SK-N-MC (cell line): ENCODE data around the gene MUC5B.

ENCODE experiments used
- DNase-seq: peaks from one replicate; pipeline ENCODE4 v3.0.0-alpha.2; 2011; ENCODE audit warnings: low read depth, low spot score
- H3K27ac ChIP-seq: fragments of 200-600 bp; sonication (generic); 2 replicates; pipeline ENCODE4 v1.5.1; 2016; ENCODE audit warnings: mixed run types
- H3K36me3 ChIP-seq: fragments of 200-600 bp; sonication (generic); 2 replicates; pipeline ENCODE4 v1.6.1; 2017; ENCODE audit warnings: antibody characterized with exemption, low read length, mixed read lengths; ENCODE audit not compliant: insufficient read depth
- H3K4me3 ChIP-seq: fragments of 200-600 bp; sonication (generic); 2 replicates; pipeline ENCODE4 v1.5.1; 2016
- H3K9ac ChIP-seq: fragments of 200-600 bp; sonication (generic); 2 replicates; pipeline ENCODE4 v1.8.0; 2017; ENCODE audit warnings: mixed run types, mixed read lengths; ENCODE audit not compliant: insufficient read length
- H3K9me3 ChIP-seq: fragments of 200-600 bp; sonication (generic); 2 replicates; pipeline ENCODE4 v1.6.1; 2017; ENCODE audit warnings: low read depth, mild to moderate bottlenecking, antibody characterized with exemption, low read length, moderate library complexity, mixed read lengths
- EZH2 ChIP-seq: fragments of 200-600 bp; sonication (generic); IDR thresholded peaks from one replicate; pipeline ENCODE4 v1.6.1; 2017; ENCODE audit warnings: antibody characterized with exemption
- FOXP2 ChIP-seq: optimal IDR thresholded peaks from 2 replicates; pipeline ENCODE3; 2011; ENCODE audit warnings: mild to moderate bottlenecking, moderate library complexity; ENCODE audit not compliant: insufficient read depth; ENCODE audit errors: extremely low read length, control extremely low read depth
- POLR2AphosphoS5 ChIP-seq: IDR thresholded peaks from 2 replicates; pipeline ENCODE4 v1.6.1; 2012; ENCODE audit warnings: mild to moderate bottlenecking, low read depth, low read length, borderline replicate concordance

The MUC5B gene

DNA sequence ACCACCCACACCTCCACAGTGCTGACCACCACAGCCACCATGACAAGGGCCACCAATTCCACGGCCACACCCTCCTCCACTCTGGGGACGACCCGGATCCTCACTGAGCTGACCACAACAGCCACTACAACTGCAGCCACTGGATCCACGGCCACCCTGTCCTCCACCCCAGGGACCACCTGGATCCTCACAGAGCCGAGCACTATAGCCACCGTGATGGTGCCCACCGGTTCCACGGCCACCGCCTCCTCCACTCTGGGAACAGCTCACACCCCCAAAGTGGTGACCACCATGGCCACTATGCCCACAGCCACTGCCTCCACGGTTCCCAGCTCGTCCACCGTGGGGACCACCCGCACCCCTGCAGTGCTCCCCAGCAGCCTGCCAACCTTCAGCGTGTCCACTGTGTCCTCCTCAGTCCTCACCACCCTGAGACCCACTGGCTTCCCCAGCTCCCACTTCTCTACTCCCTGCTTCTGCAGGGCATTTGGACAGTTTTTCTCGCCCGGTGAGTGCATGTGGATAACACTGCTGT lies 28.4 kb downstream of the MUC5B start:
- Histone ChIP-seq H3K27ac (no peak overlapping the region), H3K9me3 (no peaks in the 10 kb centered on the region), H3K9ac (no peak overlapping the region), H3K4me3 (no peak overlapping the region), H3K36me3 (no peaks in the 10 kb centered on the region)
- no peak for DNase-seq
- TF ChIP-seq FOXP2 (no peak), EZH2 (no peak), POLR2AphosphoS5 (no peak)

DNA sequence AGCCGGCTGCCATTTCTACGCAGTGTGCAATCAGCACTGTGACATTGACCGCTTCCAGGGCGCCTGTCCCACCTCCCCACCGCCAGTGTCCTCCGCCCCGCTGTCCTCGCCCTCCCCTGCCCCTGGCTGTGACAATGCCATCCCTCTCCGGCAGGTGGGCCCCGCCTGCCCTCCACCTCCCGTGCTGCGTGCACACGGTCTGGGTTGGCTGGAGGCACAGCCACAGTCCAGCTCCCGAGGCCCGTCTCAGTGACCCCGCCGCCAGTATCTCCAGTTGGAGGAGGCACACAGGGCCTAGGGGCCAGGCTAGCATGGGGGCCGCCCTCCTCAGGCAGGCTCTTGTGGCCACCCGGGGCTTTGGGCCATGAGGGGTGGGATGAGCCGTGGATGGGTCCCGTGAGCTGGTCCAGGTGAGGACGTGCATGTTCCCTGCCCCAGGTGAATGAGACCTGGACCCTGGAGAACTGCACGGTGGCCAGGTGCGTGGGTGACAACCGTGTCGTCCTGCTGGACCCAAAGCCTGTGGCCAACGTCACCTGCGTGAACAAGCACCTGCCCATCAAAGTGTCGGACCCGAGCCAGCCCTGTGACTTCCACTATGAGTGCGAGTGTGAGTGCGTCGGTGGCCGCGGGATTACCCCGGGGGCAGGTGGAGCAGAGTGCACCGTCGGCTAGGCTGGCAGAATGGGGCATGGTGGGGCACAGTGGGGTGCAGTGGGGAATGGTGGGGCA lies 29.7 kb downstream of the MUC5B start:
- Histone ChIP-seq H3K9ac (no peak overlapping the region), H3K4me3 (no peak overlapping the region), H3K27ac (no peak overlapping the region), H3K9me3 (no peaks in the 10 kb centered on the region), H3K36me3 (no peaks in the 10 kb centered on the region)
- no peak for DNase-seq
- no peak for TF ChIP-seq EZH2
- no peak for TF ChIP-seq FOXP2
- TF ChIP-seq POLR2AphosphoS5 = no peak

DNA sequence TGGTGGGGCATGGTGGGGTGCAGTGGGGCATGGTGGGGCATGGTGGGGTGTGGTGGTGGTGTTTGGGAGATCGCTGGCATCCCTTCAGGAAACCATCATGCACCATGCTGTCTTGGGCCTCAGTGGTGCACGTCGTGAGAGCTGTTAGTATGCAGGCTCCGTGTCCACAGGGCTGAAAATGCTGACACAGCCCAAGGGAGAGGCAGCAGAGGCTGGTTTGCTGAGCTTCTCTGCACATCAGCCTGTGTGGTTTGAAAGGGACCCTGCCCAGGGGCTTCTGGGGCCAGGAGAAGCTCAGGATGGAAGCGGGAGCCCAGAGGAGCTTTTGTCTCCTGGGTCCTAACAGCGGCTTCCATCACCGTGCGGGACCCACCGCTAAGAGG lies 30.2 kb downstream of the MUC5B start:
- no peaks in the 10 kb centered on the region for H3K36me3 ChIP-seq
- H3K9ac ChIP-seq = no peak overlapping the region
- no peak for TF ChIP-seq EZH2
- no peaks in the 10 kb centered on the region for H3K9me3 ChIP-seq
- no peak for DNase-seq
- H3K27ac ChIP-seq = no peak overlapping the region
- H3K4me3 ChIP-seq = no peak overlapping the region

DNA sequence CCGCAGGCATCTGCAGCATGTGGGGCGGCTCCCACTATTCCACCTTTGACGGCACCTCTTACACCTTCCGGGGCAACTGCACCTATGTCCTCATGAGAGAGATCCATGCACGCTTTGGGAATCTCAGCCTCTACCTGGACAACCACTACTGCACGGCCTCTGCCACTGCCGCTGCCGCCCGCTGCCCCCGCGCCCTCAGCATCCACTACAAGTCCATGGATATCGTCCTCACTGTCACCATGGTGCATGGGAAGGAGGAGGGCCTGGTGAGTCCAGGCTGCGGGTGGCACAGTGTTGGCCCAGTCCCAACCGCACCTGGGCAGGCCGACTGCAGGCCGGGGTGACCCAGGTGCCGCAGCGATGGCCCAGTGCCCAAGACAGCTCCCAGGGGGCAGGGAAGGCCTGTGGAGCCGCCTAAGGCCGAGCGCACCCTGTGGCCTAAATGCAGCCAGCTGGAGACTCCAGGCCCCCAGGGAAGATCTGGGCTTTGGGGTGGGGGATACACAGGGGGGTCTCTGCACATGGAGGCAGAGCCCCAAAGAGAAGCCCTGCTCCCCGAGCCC lies 31.3 kb downstream of the MUC5B start:
- Histone ChIP-seq H3K27ac (no peak overlapping the region), H3K9me3 (no peaks in the 10 kb centered on the region), H3K9ac (no peak overlapping the region), H3K4me3 (no peak overlapping the region), H3K36me3 (no peaks in the 10 kb centered on the region)
- DNase-seq = no peak
- no peak for TF ChIP-seq POLR2AphosphoS5

DNA sequence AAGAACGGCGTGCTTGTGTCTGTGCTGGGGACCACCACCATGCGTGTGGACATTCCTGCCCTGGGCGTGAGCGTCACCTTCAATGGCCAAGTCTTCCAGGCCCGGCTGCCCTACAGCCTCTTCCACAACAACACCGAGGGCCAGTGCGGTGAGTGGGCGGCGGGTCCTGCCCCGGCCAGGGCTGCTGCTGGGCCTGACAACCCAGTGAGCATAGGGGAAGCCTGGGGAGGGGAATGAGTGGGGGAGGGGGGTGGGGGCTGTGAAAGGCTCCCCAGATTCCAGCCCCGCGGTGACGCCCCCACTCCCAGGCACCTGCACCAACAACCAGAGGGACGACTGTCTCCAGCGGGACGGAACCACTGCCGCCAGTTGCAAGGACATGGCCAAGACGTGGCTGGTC lies 31.9 kb downstream of the MUC5B start:
- Histone ChIP-seq H3K9ac (no peak overlapping the region), H3K9me3 (no peaks in the 10 kb centered on the region), H3K36me3 (no peaks in the 10 kb centered on the region), H3K27ac (no peak overlapping the region), H3K4me3 (no peak overlapping the region)
- DNase-seq = no peak
- TF ChIP-seq POLR2AphosphoS5 (no peak), EZH2 (no peak), FOXP2 (no peak)

DNA sequence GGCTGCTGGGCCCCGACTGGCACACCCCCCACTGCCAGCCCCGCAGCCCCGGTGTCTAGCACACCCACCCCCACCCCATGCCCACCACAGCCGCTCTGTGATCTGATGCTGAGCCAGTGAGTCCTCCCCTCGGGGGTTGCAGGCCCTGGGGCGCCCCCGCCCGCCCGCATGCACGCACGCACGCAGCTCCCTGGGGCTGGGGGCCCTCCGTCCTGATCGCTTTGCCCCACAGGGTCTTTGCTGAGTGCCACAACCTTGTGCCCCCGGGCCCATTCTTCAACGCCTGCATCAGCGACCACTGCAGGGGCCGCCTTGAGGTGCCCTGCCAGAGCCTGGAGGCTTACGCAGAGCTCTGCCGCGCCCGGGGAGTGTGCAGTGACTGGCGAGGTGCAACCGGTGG lies 32.3 kb downstream of the MUC5B start:
- Histone ChIP-seq H3K27ac (no peak overlapping the region), H3K9me3 (no peaks in the 10 kb centered on the region), H3K4me3 (no peak overlapping the region), H3K36me3 (no peaks in the 10 kb centered on the region), H3K9ac (no peak overlapping the region)
- DNase-seq = no peak
- TF ChIP-seq EZH2 = no peak
- no peak for TF ChIP-seq FOXP2
- no peak for TF ChIP-seq POLR2AphosphoS5

DNA sequence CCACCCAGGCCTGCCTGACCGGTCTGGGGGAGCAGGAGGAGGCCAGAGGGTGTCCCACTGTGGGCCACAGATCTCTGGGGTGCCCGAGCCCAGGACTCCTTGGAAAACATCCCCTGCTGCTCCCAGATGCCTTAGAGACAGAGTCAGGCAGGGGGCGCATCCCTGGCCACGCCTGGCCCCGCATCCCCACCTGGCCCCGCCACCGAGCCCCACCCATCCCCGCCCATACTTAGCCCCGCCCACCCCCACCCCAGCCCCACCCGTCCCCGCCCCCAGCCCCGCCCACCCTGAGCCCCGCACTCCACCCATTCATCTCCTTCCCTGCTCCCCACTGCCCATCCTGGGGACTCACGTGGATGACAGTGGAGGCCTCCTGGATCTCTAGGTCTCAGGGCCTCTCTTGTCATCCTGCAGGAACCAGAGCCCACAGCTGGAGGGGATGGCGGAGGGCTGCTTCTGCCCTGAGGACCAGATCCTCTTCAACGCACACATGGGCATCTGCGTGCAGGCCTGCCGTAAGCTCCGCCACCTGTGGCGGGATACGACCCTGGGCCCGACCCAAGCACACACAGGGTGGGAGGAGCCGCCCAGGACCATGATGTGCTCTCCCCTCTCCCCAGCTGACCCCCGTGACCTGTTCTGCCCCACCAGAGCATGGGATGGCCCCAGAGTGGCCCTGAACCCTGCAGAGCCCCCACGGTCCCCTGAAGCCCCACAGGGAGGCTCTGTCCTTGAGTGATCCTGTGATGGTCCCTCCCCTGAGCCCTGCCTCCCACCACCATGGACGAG lies 33.6 kb downstream of the MUC5B start:
- TF ChIP-seq POLR2AphosphoS5 (no peak), FOXP2 (no peak), EZH2 (no peak)
- Histone ChIP-seq H3K9me3 (no peaks in the 10 kb centered on the region), H3K36me3 (no peaks in the 10 kb centered on the region), H3K27ac (no peak overlapping the region), H3K9ac (no peak overlapping the region), H3K4me3 (no peak overlapping the region)
- no peak for DNase-seq

DNA sequence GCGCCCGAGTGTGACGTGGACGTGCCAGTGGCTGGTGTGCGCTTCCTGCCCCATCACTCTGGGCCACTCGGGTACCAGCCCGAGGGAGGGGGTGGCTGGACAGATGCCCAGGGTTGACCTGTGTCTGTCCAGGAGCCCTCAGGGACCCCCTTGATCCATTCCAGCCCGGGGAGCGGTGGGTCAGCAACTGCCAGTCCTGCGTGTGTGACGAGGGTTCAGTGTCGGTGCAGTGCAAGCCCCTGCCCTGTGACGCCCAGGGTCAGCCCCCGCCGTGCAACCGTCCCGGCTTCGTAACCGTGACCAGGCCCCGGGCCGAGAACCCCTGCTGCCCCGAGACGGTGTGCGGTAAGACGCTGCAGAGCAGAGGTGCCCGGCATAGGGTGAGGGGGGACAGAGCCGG lies 34.5 kb downstream of the MUC5B start:
- Histone ChIP-seq H3K9ac (no peak overlapping the region), H3K36me3 (no peaks in the 10 kb centered on the region), H3K27ac (no peak overlapping the region), H3K9me3 (no peaks in the 10 kb centered on the region), H3K4me3 (no peak overlapping the region)
- DNase-seq = no peak
- no peak for TF ChIP-seq POLR2AphosphoS5
- no peak for TF ChIP-seq FOXP2
- no peak for TF ChIP-seq EZH2

DNA sequence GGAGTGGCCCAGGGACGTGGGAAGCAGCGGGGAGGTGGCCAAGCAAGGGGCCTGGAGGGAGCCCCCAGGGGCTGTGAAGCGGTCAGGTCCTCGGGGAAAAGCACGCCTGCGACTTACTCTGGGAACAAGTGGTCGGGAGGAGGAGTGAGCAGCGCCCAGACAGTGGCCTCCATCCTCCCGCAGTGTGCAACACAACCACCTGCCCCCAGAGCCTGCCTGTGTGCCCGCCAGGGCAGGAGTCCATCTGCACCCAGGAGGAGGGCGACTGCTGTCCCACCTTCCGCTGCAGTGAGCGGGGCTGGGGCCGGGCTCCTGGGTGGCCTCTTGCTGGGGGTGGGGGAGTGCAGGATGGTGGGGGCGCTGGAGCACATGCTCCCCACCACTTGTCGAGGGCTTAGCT lies 35.0 kb downstream of the MUC5B start:
- no peaks in the 10 kb centered on the region for H3K9me3 ChIP-seq
- H3K36me3 ChIP-seq = no peaks in the 10 kb centered on the region
- no peak overlapping the region for H3K9ac ChIP-seq
- TF ChIP-seq EZH2 (no peak), POLR2AphosphoS5 (no peak), FOXP2 (no peak)
- no peak for DNase-seq
- H3K4me3 ChIP-seq = no peak overlapping the region
- no peak overlapping the region for H3K27ac ChIP-seq
